Ureter (tissue), 1 donor: ENCODE results near the gene GUCA2A. TPM values are rescaled to one million over a fixed set of nuclear protein-coding genes. Genes with fewer than 3 reads are reported as not detected.

Experiments
- DNase-seq: peaks from one replicate; pipeline ENCODE4 v3.0.0-alpha.2; 2020; ENCODE audit warnings: low spot score
- total RNA-seq: library from RNA; stranded (reverse); gene quantifications from one replicate; pipeline ENCODE4 v1.2.4, GENCODE V29; 2023
- donor health status: DM: yes; HTN: yes; CAD: no.

The GUCA2A gene
- total RNA-seq, 1 donor from 2014 or later = not detected

DNA sequence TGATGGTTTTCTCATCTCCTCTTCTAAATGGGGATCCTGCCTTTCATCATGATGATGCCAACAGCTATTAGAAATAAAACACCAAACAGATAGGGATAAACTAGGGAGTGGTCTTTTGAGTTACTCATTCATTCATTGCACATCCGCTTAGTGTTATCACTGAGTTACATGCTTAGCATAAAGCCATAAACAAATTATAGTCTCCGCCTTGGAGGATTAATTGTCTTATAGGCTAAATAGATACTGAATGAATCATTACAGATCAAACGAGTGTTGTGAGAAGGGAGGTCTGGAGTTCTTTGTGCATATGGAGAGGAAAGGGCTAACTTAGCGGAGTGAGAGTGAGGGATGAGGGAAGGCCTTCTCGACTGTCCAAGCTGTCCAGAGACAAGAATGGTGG lies 31.2 kb downstream of the GUCA2A start:
- no peak for DNase-seq

DNA sequence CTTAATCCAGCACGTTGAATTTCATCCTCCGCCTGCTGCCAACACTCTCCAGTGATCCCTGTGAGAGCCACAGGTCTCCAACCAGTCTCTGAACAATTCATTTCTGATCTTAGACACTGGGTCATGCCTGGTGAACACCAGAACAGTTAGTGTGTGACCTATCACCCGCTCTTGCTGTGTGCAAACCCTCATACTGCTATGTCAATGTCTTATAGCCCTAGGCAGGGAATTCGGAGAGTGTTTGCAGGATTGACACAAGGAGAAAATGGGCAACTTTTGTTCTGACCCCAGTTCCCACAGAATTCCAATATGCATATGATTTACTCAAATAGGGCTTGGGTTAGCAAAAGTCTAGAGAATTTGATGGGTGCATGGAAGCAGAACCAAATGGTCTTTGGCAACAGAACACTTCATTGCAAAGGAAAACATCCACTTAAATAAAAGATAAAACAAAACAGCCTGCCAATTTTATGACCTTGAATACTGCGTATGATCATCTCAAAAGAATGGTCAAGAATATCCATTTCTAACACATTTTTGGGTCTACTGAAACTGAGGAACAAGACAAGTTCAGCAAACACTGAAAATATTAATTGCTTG lies 34.4 kb downstream of the GUCA2A start:
- DNase-seq = no peak

DNA sequence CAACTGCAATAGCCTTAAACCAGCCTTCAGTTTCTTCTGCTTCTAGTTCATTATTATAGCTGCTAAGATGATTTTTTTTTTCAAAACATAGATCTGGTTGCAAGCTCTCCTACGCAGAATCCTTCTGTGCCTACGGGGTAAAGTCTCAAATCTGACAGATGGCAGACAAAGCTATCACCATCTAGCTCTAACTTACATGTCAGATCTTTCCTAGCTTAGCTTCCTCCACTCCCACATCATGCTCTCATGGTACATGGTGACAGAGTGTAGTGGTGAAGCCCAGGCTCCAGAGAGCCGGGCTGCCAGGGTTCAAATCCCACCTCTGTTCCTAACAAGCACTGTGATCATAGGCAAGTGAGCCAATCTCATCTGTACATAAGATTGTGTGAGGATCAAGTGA lies 35.6 kb downstream of the GUCA2A start:
- DNase-seq = no peak

DNA sequence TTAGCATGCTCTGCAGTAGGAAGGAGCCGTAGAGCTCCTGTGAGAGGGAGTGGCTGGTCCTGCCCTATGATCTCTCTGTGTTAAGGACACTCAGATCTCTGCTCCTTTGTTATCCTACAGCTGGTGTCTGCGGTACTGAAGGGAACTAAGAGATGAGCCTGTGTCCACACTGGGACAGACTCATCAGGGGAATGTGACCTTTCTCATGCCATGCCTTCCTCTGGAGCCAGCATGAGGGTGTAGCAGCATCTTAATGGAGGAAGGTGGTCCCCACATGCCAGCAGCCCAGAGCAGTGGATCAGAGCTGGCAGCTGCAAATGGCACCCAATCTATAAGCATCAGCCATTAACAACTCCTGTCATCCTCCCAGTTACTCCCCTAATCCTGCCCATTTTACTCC lies 36.0 kb downstream of the GUCA2A start:
- DNase-seq = no peak

DNA sequence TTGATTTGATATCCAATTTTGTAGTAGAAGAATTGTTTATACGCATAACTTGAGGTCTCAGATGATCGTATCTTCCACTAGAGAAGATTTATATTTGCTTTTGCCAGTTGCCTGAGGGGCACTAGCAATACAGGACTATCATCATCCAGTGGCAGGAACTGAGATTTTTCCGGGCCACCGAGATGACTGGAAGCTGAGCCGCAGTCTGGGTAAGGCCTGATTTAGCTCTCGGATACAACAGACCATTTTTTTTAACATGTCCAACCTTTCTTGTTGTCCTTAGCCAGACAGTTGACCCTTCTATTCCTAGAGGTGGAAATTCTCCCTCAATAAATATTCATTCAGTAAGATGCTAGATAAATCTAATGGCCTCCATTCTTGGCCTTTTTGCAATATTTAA lies 36.8 kb downstream of the GUCA2A start:
- DNase-seq = no peak

DNA sequence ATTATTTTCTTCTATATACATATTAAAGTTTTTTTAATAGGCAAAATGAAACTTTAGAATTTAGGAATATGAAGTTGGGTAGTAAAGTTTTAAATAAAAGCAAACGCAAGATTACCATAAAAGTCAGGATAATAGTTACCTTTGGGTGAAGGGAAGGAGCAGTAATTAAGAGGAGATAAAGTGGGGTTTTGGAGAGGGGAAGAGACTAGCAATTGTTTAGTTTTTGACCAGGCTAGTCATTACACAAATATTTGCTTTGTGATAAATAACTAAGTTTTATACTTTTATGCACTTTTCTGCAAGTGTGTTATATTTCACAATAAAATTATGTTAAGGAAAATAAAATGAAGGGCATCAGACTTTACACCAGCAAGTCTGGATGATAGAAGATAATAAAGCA lies 39.0 kb downstream of the GUCA2A start:
- no peak for DNase-seq

DNA sequence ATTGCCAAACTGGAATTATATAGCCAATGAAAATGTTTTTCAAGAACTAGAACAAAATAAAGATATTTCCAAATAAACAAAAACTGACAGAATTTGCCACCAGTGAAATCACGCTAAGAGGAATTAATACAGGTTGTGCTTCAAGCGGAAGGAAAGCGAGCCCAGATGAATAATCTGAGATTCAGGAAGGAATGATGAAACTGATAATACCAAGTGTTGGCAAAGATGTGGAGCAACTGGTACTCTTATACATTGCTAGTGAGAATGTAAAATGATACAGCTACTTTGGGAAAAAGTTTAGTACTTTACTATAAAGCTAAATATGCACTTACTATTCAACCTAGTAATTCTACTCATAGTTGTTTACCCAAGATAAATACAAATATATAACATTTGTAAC lies 42.1 kb downstream of the GUCA2A start:
- DNase-seq = no peak

DNA sequence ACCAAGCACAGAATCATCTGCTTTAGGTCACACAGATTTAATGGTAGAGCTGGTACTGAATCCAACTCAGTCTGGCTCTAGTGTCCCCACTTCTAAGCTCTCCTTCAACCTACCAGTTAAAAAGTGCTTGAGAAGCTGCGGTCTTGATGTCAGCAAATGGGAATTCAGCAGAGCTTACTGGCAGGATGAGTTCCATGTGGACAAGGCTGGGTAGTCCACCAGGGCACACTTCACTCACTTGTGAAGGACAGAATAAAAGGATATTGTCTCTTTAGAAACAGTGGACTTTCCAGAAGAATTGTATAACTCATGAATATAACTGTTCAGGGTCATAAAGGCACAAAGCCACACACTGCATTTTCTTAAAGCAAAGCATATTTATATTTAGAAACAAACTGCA lies 46.4 kb downstream of the GUCA2A start:
- DNase-seq = no peak

DNA sequence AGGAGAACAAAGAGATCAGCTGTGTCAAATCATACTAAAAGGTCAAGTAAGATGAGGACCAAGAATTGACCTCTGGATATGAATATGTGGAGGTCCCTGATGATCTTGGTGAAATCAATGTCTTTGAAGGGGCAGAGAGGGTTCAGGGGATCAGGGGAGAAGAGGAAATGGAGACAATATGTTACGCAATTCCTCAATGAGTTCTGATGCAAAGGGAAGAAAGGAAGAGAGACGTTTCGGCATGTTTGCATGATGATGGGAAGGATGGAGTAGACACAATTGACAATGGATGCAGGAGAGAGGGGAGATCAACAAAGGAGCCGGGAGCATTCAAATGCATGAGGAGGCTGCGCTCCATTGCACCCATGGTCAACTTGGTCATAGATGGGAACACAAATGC lies 47.3 kb downstream of the GUCA2A start:
- no peak for DNase-seq

DNA sequence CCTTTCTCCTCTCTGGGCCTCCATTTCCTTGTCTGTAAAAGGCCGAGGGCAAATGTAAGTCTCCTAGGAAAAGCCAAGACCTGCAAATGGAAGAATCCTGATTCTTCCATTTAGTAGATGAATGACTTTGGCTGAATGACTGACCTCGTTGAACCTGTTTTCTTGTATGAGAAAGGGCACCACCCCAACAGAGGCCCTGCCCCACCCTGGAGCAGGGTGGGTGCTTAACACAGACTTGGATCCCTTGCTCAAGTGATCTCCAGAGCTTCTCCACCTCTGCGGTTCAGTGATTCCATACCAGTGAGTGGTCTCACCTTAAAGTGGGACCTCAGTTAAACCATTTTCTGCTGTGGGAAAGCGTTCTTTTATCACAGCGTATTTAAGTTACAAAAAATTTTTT lies 50.3 kb downstream of the GUCA2A start:
- DNase-seq = no peak

Other genes with a start within 250 kb of the GUCA2A start
- 10.1 TPM for gene HIVEP3, start 245.8 kb downstream of the GUCA2A start, total RNA-seq
- not detected for gene GUCA2B, start 11.3 kb downstream of the GUCA2A start, total RNA-seq
- gene FOXJ3, start 170.5 kb upstream of the GUCA2A start, total RNA-seq = 71.0 TPM
- gene RIMKLA, start 216.0 kb upstream of the GUCA2A start, total RNA-seq = 2.3 TPM